ENCODE results near the gene CDH13. TPM values are rescaled to one million over a fixed set of nuclear protein-coding genes. Genes with fewer than 3 reads are reported as not detected.

CDH13 gene
- total and polyA plus RNA-seq, 3 experiments from 2014 or later = not detected

- DNase-seq = no peak
Measured at GRCh38 chr16:83004868-83005652, 378.3 kb downstream of the CDH13 start.

GRCh38 chr16:83005653-83006160 is 378.9 kb downstream of the CDH13 start:
- Mint-ChIP-seq H3K27ac (no peak overlapping the region), H3K36me3 (no peaks in the 10 kb centered on the region), H3K4me3 (no peak overlapping the region), H3K4me1 (no peaks in the 10 kb centered on the region), H3K9me3 (peaks cover 0 to 10% (median 1%) of the 10 kb centered on the region in 5 donors), H3K27me3 (peaks cover 3 to 6% of the 10 kb centered on the region in 2 donors)
- Histone ChIP-seq H3K4me3 (ENCODE audit: low read length) (no peak overlapping the region), H3K9me3 (ENCODE audit: low read length) (no peaks in the 10 kb centered on the region), H3K27ac (ENCODE audit: low read depth, low read length) (no peak overlapping the region), H3K36me3 (ENCODE audit: insufficient read depth, low read length) (no peaks in the 10 kb centered on the region), H3K4me1 (ENCODE audit: insufficient read depth, low read length) (no peaks in the 10 kb centered on the region), H3K27me3 (ENCODE audit: insufficient read depth, low read length, poor library complexity, severe bottlenecking) (no peaks in the 10 kb centered on the region)
- ChIA-PET POLR2A (no interaction called here), CTCF (no interaction called here)
- no peak for DNase-seq

More at GRCh38 chr16:83004868-83005652, 378.3 kb downstream of the CDH13 start:
- Mint-ChIP-seq H3K36me3 (no peaks in the 10 kb centered on the region), H3K27ac (no peak overlapping the region), H3K4me1 (no peaks in the 10 kb centered on the region), H3K4me3 (no peak overlapping the region), H3K27me3 (peaks cover 3 to 6% of the 10 kb centered on the region in 2 donors), H3K9me3 (peaks cover 0 to 10% (median 1%) of the 10 kb centered on the region in 5 donors)
- H3K36me3 ChIP-seq (ENCODE audit: insufficient read depth, low read length) = no peaks in the 10 kb centered on the region
- POLR2A ChIA-PET = no interaction called here
- H3K4me3 ChIP-seq (ENCODE audit: low read length) = no peak overlapping the region
- no peak overlapping the region for H3K27ac ChIP-seq (ENCODE audit: low read depth, low read length)
- CTCF ChIA-PET = no interaction called here
- H3K9me3 ChIP-seq (ENCODE audit: low read length) = no peaks in the 10 kb centered on the region
- H3K27me3 ChIP-seq (ENCODE audit: insufficient read depth, low read length, poor library complexity, severe bottlenecking) = no peaks in the 10 kb centered on the region
- H3K4me1 ChIP-seq (ENCODE audit: insufficient read depth, low read length) = no peaks in the 10 kb centered on the region

GRCh38 chr16:83010776-83011720 is 384.3 kb downstream of the CDH13 start:
- no peaks in the 10 kb centered on the region for H3K36me3 ChIP-seq (ENCODE audit: insufficient read depth, low read length)
- no peak overlapping the region for H3K27ac Mint-ChIP-seq
- no peaks in the 10 kb centered on the region for H3K27me3 ChIP-seq (ENCODE audit: insufficient read depth, low read length, poor library complexity, severe bottlenecking)
- POLR2A ChIA-PET = no interaction called here
- no peaks in the 10 kb centered on the region for H3K4me1 Mint-ChIP-seq
- H3K4me3 ChIP-seq (ENCODE audit: low read length) = no peak overlapping the region
- H3K36me3 Mint-ChIP-seq = no peaks in the 10 kb centered on the region
- H3K27me3 Mint-ChIP-seq = peaks cover 1 to 3% of the 10 kb centered on the region in 2 donors
- no peak overlapping the region for H3K4me3 Mint-ChIP-seq
- H3K9me3 Mint-ChIP-seq = peaks cover 0 to 4% (median 0%) of the 10 kb centered on the region in 5 donors
- H3K27ac ChIP-seq (ENCODE audit: low read depth, low read length) = no peak overlapping the region
- H3K9me3 ChIP-seq (ENCODE audit: low read length) = no peaks in the 10 kb centered on the region
- no peaks in the 10 kb centered on the region for H3K4me1 ChIP-seq (ENCODE audit: insufficient read depth, low read length)
- CTCF ChIA-PET = no interaction called here
- no peak for DNase-seq

GRCh38 chr16:83011939-83012338 is 385.2 kb downstream of the CDH13 start:
- H3K9me3 ChIP-seq (ENCODE audit: low read length) = no peaks in the 10 kb centered on the region
- no peaks in the 10 kb centered on the region for H3K4me1 ChIP-seq (ENCODE audit: insufficient read depth, low read length)
- Mint-ChIP-seq H3K36me3 (no peaks in the 10 kb centered on the region), H3K4me3 (no peak overlapping the region), H3K27ac (no peak overlapping the region), H3K4me1 (no peaks in the 10 kb centered on the region), H3K9me3 (peaks cover 0 to 4% (median 0%) of the 10 kb centered on the region in 5 donors), H3K27me3 (peaks cover 1 to 3% of the 10 kb centered on the region in 2 donors)
- H3K4me3 ChIP-seq (ENCODE audit: low read length) = no peak overlapping the region
- CTCF ChIA-PET = no interaction called here
- no peak overlapping the region for H3K27ac ChIP-seq (ENCODE audit: low read depth, low read length)
- POLR2A ChIA-PET = no interaction called here
- DNase-seq = no peak
- no peaks in the 10 kb centered on the region for H3K27me3 ChIP-seq (ENCODE audit: insufficient read depth, low read length, poor library complexity, severe bottlenecking)
- H3K36me3 ChIP-seq (ENCODE audit: insufficient read depth, low read length) = no peaks in the 10 kb centered on the region

GRCh38 chr16:83013071-83013470 is 386.3 kb downstream of the CDH13 start:
- Mint-ChIP-seq H3K9me3 (peaks cover 0 to under 1% (median 0%) of the 10 kb centered on the region in 5 donors), H3K27ac (no peak overlapping the region), H3K36me3 (no peaks in the 10 kb centered on the region), H3K4me1 (no peaks in the 10 kb centered on the region), H3K27me3 (peaks cover 1 to 3% of the 10 kb centered on the region in 2 donors), H3K4me3 (no peak overlapping the region)
- no peak for DNase-seq
- H3K27ac ChIP-seq (ENCODE audit: low read depth, low read length) = no peak overlapping the region
- H3K27me3 ChIP-seq (ENCODE audit: insufficient read depth, low read length, poor library complexity, severe bottlenecking) = no peaks in the 10 kb centered on the region
- no peak overlapping the region for H3K4me3 ChIP-seq (ENCODE audit: low read length)
- no peaks in the 10 kb centered on the region for H3K9me3 ChIP-seq (ENCODE audit: low read length)
- POLR2A ChIA-PET = no interaction called here
- no peaks in the 10 kb centered on the region for H3K4me1 ChIP-seq (ENCODE audit: insufficient read depth, low read length)
- CTCF ChIA-PET = no interaction called here
- no peaks in the 10 kb centered on the region for H3K36me3 ChIP-seq (ENCODE audit: insufficient read depth, low read length)

- no peaks in the 10 kb centered on the region for H3K27me3 ChIP-seq (ENCODE audit: insufficient read depth, low read length, poor library complexity, severe bottlenecking)
- DNase-seq = no peak
- no peaks in the 10 kb centered on the region for H3K36me3 Mint-ChIP-seq
- H3K4me3 ChIP-seq (ENCODE audit: low read length) = no peak overlapping the region
- POLR2A ChIA-PET = no interaction called here
- H3K4me3 Mint-ChIP-seq = no peak overlapping the region
- peaks cover 0 to 1% (median 0%) of the 10 kb centered on the region in 5 donors for H3K9me3 Mint-ChIP-seq
- H3K9me3 ChIP-seq (ENCODE audit: low read length) = no peaks in the 10 kb centered on the region
- no peaks in the 10 kb centered on the region for H3K4me1 Mint-ChIP-seq
- no peak overlapping the region for H3K27ac ChIP-seq (ENCODE audit: low read depth, low read length)
- CTCF ChIA-PET = no interaction called here
- no peaks in the 10 kb centered on the region for H3K36me3 ChIP-seq (ENCODE audit: insufficient read depth, low read length)
- peaks cover 0 to 5% of the 10 kb centered on the region in 2 donors for H3K27me3 Mint-ChIP-seq
- no peaks in the 10 kb centered on the region for H3K4me1 ChIP-seq (ENCODE audit: insufficient read depth, low read length)
- H3K27ac Mint-ChIP-seq = no peak overlapping the region
Measured at GRCh38 chr16:83019963-83020362, 393.2 kb downstream of the CDH13 start.

GRCh38 chr16:83021045-83021444 is 394.3 kb downstream of the CDH13 start:
- Mint-ChIP-seq H3K9me3 (peaks cover 0 to 1% (median 0%) of the 10 kb centered on the region in 5 donors), H3K36me3 (no peaks in the 10 kb centered on the region), H3K4me1 (no peaks in the 10 kb centered on the region), H3K27me3 (peaks cover 0 to 5% of the 10 kb centered on the region in 2 donors), H3K27ac (no peak overlapping the region), H3K4me3 (no peak overlapping the region)
- Histone ChIP-seq H3K27me3 (ENCODE audit: insufficient read depth, low read length, poor library complexity, severe bottlenecking) (no peaks in the 10 kb centered on the region), H3K9me3 (ENCODE audit: low read length) (no peaks in the 10 kb centered on the region), H3K4me3 (ENCODE audit: low read length) (no peak overlapping the region), H3K36me3 (ENCODE audit: insufficient read depth, low read length) (no peaks in the 10 kb centered on the region), H3K4me1 (ENCODE audit: insufficient read depth, low read length) (no peaks in the 10 kb centered on the region), H3K27ac (ENCODE audit: low read depth, low read length) (no peak overlapping the region)
- ChIA-PET CTCF (no interaction called here), POLR2A (interaction anchor here (0.5 kb wide), 1 partner anchor 1828 kb away, joined by 3 read pairs; no protein-coding TSS in a partner anchor)
- DNase-seq = no peak

GRCh38 chr16:83021746-83022145 is 395.0 kb downstream of the CDH13 start:
- H3K4me1 Mint-ChIP-seq = no peaks in the 10 kb centered on the region

More at GRCh38 chr16:83021746-83022145, 395.0 kb downstream of the CDH13 start:
- Mint-ChIP-seq H3K27ac (no peak overlapping the region), H3K4me3 (no peak overlapping the region), H3K36me3 (no peaks in the 10 kb centered on the region), H3K9me3 (peaks cover 0 to 1% (median 0%) of the 10 kb centered on the region in 5 donors), H3K27me3 (peaks cover 0 to 5% of the 10 kb centered on the region in 2 donors)
- no peak overlapping the region for H3K27ac ChIP-seq (ENCODE audit: low read depth, low read length)
- DNase-seq = no peak
- no peaks in the 10 kb centered on the region for H3K36me3 ChIP-seq (ENCODE audit: insufficient read depth, low read length)
- ChIA-PET POLR2A (no interaction called here), CTCF (no interaction called here)
- H3K4me1 ChIP-seq (ENCODE audit: insufficient read depth, low read length) = no peaks in the 10 kb centered on the region
- H3K4me3 ChIP-seq (ENCODE audit: low read length) = no peak overlapping the region
- H3K27me3 ChIP-seq (ENCODE audit: insufficient read depth, low read length, poor library complexity, severe bottlenecking) = no peaks in the 10 kb centered on the region
- no peaks in the 10 kb centered on the region for H3K9me3 ChIP-seq (ENCODE audit: low read length)
